GM13976 (cell line): Measurements from ENCODE around the gene GPC5.

Source experiments
- DNase-seq: peaks from one replicate; pipeline ENCODE4 v3.0.0; 2012; ENCODE audit warnings: low spot score
- in situ Hi-C: fragments of 300-500 bp; cut with MboI; formaldehyde crosslinking; loops from one replicate; pipeline ENCODE4 v1.12.0; 2022; ENCODE audit warnings: low sequenced_read_pairs, mixed read lengths, inconsistent platforms; ENCODE audit not compliant: unreplicated experiment
- TF ChIP-seq, protein P1 (sequence below): IDR thresholded peaks from 2 replicates; pipeline ENCODE4 v1.5.1; 2012; ENCODE audit warnings: borderline replicate concordance, mild to moderate bottlenecking; ENCODE audit not compliant: insufficient read depth; ENCODE audit errors: extremely low read depth, missing control alignments, control extremely low read depth

The GPC5 gene

DNA sequence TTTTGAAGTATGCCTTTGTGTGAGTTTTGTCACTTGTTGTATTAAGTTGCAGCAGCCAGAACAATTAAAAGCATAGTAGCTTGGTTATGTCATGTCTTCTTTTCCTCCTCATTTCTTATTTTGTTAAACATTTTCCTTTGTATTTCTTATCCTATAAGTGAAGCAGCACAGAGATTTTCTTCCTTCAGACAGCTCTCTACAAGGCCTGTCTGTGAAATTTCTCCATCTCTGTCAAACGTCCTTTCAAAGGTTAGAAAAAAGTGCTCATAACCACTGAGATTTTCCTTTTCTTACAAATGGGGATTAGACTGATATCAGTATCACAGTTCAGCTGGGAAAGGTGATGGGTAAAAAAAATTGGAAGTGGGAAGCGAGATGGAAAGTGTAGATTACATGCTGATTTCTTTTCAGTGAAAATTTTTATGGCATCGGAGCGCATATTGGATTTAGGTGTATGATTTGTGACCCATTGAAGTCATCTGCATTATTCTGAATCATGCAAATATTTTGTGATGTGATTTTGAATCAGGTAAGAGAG, 71.7 kb downstream of the GPC5 start:
- in situ Hi-C loops = no loop called here
- TF ChIP-seq, protein P1, sequence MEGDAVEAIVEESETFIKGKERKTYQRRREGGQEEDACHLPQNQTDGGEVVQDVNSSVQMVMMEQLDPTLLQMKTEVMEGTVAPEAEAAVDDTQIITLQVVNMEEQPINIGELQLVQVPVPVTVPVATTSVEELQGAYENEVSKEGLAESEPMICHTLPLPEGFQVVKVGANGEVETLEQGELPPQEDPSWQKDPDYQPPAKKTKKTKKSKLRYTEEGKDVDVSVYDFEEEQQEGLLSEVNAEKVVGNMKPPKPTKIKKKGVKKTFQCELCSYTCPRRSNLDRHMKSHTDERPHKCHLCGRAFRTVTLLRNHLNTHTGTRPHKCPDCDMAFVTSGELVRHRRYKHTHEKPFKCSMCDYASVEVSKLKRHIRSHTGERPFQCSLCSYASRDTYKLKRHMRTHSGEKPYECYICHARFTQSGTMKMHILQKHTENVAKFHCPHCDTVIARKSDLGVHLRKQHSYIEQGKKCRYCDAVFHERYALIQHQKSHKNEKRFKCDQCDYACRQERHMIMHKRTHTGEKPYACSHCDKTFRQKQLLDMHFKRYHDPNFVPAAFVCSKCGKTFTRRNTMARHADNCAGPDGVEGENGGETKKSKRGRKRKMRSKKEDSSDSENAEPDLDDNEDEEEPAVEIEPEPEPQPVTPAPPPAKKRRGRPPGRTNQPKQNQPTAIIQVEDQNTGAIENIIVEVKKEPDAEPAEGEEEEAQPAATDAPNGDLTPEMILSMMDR = no peak
- no peak for DNase-seq

DNA sequence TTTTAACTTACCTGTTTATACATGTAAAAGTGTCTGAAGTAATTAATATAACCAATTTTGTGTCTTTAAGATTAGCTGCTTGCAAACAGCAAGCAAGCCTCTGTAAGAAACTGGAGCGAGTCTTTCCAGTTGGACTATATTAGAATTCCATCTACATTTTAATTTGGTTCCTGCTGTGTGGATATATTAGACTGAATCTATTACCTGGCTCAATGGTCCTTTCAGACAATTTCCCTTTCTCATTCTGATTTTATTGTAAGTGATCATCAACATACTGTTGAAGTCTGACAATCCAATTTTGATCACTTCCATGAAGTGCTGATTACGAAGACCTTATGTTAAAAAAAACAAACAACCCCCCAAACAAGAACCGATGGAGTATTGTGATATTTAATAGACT, 72.3 kb downstream of the GPC5 start:
- in situ Hi-C loops = no loop called here

DNA sequence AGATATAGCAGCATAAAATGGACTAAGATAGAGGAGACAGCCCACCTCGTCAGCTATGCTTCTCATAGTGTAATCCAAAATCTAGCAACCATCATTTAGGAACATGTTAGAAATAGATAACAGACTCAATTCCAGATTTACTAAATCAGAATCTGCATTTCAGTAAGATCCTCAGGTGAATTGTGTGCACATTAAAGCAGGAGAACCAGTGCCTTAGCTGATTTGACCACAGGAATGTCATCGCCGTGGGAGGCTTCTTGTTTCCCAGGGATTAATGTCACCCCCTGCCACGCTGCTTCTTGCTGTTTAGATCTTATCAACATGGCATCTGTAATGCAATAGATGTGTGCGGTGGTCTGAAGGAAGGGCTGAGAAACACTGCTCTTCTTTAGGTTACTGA, 84.0 kb downstream of the GPC5 start:
- in situ Hi-C loops = no loop called here
- no peak for DNase-seq

More for the DNA sequence above, 72.3 kb downstream of the GPC5 start:
- TF ChIP-seq, protein P1 = no peak
- DNase-seq = no peak

DNA sequence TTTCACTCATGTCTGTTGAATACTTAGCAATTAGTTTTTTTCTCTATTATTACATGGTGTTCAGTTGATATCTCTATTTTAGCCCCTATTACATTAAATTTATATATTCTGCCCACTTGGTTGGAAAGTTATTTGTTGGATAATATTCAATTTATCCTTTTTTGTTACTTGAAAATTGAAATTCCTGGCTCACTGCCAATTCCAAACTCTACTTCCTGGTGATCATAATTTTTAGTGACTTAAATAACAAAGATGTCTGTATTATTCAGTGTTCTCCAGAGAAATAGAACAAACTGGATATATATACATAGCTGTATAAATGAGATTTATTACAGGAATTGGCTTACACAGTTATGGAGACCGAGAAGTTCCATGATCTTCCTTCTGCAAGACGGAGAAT, 93.6 kb downstream of the GPC5 start:
- in situ Hi-C loops = no loop called here
- TF ChIP-seq, protein P1 = no peak
- no peak for DNase-seq

More for the DNA sequence above, 84.0 kb downstream of the GPC5 start:
- TF ChIP-seq, protein P1 = no peak

DNA sequence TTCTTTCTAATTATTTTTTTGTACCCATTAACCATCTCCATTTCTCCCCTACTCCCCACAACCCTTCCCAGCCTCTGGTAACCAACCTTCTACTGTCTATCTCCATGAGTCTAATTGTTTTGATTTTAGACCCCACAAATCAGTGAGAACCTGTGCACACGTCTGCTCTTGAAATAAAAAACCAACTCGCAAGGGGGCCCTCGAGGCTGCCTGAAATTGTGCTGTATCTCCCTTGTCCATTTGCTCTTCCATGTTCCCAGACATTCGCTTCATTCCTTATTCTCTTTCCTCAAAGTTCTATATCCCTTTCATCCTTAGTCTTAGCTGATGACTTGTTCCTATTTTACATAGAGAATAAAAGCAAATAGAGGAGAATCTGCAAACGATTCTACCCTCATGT, 95.0 kb downstream of the GPC5 start:
- TF ChIP-seq, protein P1 = no peak
- in situ Hi-C loops = no loop called here
- DNase-seq = no peak

DNA sequence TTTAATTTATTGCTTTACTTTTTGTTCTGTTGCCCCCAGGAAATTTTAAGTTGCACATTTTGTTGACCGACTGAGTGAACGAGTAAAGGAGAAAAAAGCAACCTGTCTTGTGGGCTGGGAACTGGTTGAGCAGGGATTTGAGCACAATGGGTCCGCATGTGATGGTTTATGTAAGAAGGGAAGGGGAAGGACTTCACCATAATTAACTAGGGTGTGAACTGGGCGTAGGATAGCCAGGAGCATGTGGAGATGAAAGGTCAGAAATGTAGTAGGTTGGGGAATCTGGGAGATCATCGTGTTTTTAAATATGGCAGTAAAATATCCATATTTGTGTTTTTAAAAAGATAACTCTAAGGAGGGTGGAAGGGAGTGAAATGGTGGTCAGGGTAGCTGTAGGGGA, 99.9 kb downstream of the GPC5 start:
- in situ Hi-C loops = no loop called here
- no peak for DNase-seq
- TF ChIP-seq, protein P1 = no peak
